Measurements from ENCODE around the gene LRRC41. TPM values are rescaled to one million over a fixed set of nuclear protein-coding genes. Genes with fewer than 3 reads are reported as not detected.
"Not testable (repeated sequence)": the region's sequence is repeated elsewhere in the genome, so short reads cannot be mapped to it uniquely, and the experiment has no call there.

The LRRC41 gene
- polyA plus RNA-seq, 1 of the 3 experiments (the other 2 are of a cell fraction) = 59.3 TPM

DNA sequence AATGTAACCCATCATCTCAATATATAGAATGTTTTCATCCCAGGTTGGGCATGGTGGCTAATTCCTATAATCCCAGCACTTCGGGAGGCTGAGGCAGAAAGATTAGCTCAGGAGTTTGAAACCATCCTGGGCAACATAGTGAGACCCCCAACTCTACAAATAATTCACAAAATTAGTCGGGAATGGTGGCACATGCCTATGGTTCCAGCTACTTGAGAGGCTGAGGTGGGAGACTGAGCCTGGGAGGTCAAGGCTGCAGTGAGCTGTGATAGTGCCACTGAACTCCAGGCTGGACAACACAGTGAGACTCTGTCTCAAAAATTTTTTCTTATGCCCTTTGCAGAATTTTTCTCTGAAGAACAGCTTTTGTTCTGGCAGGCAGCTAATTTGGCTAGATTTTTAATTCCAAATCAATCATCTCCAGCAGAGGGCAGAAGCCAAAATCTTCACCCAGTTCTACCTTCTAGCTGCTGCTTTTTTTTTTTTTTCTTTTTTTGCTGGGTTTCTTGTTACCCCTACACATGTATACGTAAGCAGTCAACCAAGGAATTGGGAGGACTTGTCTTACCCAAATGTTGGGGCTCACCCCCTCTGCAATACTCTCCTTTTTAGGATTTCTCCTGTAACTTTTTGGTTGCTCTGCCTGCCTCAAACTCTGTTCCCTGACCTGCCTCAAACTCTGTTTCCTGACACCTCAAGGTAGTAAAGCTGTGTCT, 58.6 kb downstream of the LRRC41 start:
- no peaks in the 10 kb centered on the region for H3K9me3 ChIP-seq
- peaks cover 8% of the 10 kb centered on the region for H3F3A ChIP-seq (replicated peaks; ENCODE audit: insufficient read depth)
- H3K79me2 ChIP-seq (ENCODE audit: insufficient read depth) = peaks cover 20% of the 10 kb centered on the region
- H3K9ac ChIP-seq = no peak overlapping the region
- ChIA-PET POLR2A (no interaction called here), CTCF (interaction anchor here (0.7 to 2.9 kb wide), 13 partner anchors 9 to 105 kb away, joined by 3 to 19 read pairs (median 4); partner anchors contain the start of gene NSUN4)
- no peaks in the 10 kb centered on the region for H3K9me2 ChIP-seq
- H3K27me3 ChIP-seq (ENCODE audit: insufficient read depth) = no peaks in the 10 kb centered on the region
- H3K36me3 ChIP-seq (replicated peaks in 1 of 2; ENCODE audit: control insufficient read depth in 1 of 2, insufficient read depth in 2 of 2, low read length in 1 of 2) = peaks cover under 1 to 5% of the 10 kb centered on the region in 2 experiments
- WGBS (ENCODE audit: low lambda C conversion rate) = 30% methylated on average over 3 of the region's 3 CpGs
- H3K27ac ChIP-seq (ENCODE audit: low read depth in 2 of 2, low read length in 1 of 2) = no peak overlapping the region
- no peak overlapping the region for H3K4me3 ChIP-seq (ENCODE audit: low read depth in 2 of 2, low read length in 1 of 2)
- H2AFZ ChIP-seq (ENCODE audit: low read depth) = peak overlapping the region; percentile 35; the same call in 1 of the 2 replicates
- no peaks in the 10 kb centered on the region for H4K20me1 ChIP-seq (ENCODE audit: insufficient read depth)
- H3K4me1 ChIP-seq (ENCODE audit: control insufficient read depth in 1 of 2, insufficient read depth in 2 of 2, low read depth in 1 of 2, low read length in 1 of 2) = peaks cover 10 to 12% of the 10 kb centered on the region in 2 experiments; a peak in 2 of 4 replicates
- no peak overlapping the region for H3K4me2 ChIP-seq
- TF ChIP-seq MEF2A (IDR thresholded peaks at IDR 0.05; ENCODE audit: borderline replicate concordance, low read depth) (no peak), SMC3 (IDR thresholded peaks at IDR 0.05; ENCODE audit: low read depth, low read length) (peak; percentile 23; the same call in 1 of the 2 replicates), EZH2phosphoT487 (IDR thresholded peaks at IDR 0.05; ENCODE audit: borderline replicate concordance, low read depth) (no peak), SIN3A (IDR thresholded peaks at IDR 0.05; ENCODE audit: borderline replicate concordance, low read depth, low read length) (no peak), CHD2 (IDR thresholded peaks at IDR 0.05; ENCODE audit: low read length, partially characterized antibody) (no peak), GATA2 (CRISPR knock-in tag; IDR thresholded peaks at IDR 0.05) (no peak), RAD21 (IDR thresholded peaks at IDR 0.05; ENCODE audit: low read length) (peak; percentile 17; the same call in 1 of the 2 replicates)
- TF ChIP-seq, protein P1, sequence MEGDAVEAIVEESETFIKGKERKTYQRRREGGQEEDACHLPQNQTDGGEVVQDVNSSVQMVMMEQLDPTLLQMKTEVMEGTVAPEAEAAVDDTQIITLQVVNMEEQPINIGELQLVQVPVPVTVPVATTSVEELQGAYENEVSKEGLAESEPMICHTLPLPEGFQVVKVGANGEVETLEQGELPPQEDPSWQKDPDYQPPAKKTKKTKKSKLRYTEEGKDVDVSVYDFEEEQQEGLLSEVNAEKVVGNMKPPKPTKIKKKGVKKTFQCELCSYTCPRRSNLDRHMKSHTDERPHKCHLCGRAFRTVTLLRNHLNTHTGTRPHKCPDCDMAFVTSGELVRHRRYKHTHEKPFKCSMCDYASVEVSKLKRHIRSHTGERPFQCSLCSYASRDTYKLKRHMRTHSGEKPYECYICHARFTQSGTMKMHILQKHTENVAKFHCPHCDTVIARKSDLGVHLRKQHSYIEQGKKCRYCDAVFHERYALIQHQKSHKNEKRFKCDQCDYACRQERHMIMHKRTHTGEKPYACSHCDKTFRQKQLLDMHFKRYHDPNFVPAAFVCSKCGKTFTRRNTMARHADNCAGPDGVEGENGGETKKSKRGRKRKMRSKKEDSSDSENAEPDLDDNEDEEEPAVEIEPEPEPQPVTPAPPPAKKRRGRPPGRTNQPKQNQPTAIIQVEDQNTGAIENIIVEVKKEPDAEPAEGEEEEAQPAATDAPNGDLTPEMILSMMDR (IDR thresholded peaks at IDR 0.05) = peak; percentile 58
- DNase-seq = peak; percentile 50

DNA sequence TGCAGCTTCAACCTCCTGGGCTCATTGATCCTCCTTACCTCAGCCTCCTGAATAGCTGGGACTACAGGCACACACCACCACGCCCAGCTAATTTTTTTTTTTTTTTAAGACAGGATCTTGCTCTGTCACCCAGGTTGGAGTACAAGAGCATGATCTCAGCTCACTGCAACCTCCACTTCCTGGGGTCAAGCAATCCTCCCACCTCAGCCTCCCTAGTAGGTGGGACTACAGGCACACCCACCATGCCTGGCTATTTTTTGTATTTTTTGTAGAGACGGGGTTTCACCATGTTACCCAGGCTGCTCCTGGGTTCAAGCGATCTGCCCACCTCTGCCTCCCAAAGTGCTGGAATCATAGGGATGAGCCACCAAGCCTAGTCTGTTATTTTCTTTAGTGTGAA, 59.6 kb downstream of the LRRC41 start:
- H3K36me3 ChIP-seq (replicated peaks in 1 of 2; ENCODE audit: control insufficient read depth in 1 of 2, insufficient read depth in 2 of 2, low read length in 1 of 2); H3K9me2 ChIP-seq; H3K9me3 ChIP-seq; H3F3A ChIP-seq (replicated peaks; ENCODE audit: insufficient read depth); H3K27me3 ChIP-seq (ENCODE audit: insufficient read depth); H3K9ac ChIP-seq; H3K4me1 ChIP-seq (ENCODE audit: control insufficient read depth in 1 of 2, insufficient read depth in 2 of 2, low read depth in 1 of 2, low read length in 1 of 2); H2AFZ ChIP-seq (ENCODE audit: low read depth); H3K27ac ChIP-seq (ENCODE audit: low read depth in 2 of 2, low read length in 1 of 2); POLR2A ChIA-PET; DNase-seq; H3K4me2 ChIP-seq; H3K4me3 ChIP-seq (ENCODE audit: low read depth in 2 of 2, low read length in 1 of 2); H4K20me1 ChIP-seq (ENCODE audit: insufficient read depth): not testable (repeated sequence)
- WGBS (ENCODE audit: low lambda C conversion rate) = 88% methylated on average over 3 of the region's 3 CpGs
- CTCF ChIA-PET = interaction anchor here (0.9 to 2.9 kb wide), 2 partner anchors 20 to 97 kb away, joined by 4 to 19 read pairs; partner anchors contain the start of gene NSUN4
- peaks cover 11% of the 10 kb centered on the region for H3K79me2 ChIP-seq (ENCODE audit: insufficient read depth)

Data from SK-N-SH (cell line).